GM12878 (cell line): ENCODE results near the gene ZNF526. TPM values are rescaled to one million over a fixed set of nuclear protein-coding genes. Genes with fewer than 3 reads are reported as not detected.

Experiments used
- ATAC-seq: fragments of 200-7000 bp; cut with Tn5 transposase; 3 replicates; pipeline ENCODE4 v1.9.1; 2020; ENCODE audit warnings: mild to moderate bottlenecking, moderate library complexity
- BruUV-seq: library from RNA; stranded (reverse); fragments of 400-500 nt; replicated peaks from 2 replicates; lab custom pipeline; 2021; lab: Mats Ljungman, UMichigan
- CTCF ChIA-PET: fragments of 300-600 bp; sonication (Branson Sonifier 250); formaldehyde crosslinking; extraction: SDS; loops from one replicate; lab custom pipeline; 2021; ENCODE audit warnings: inconsistent platforms; lab: Yijun Ruan, JAX
- POLR2A ChIA-PET: fragments of 350-600 bp; formaldehyde crosslinking; extraction: SDS; loops from one replicate; lab custom pipeline; 2021; ENCODE audit warnings: inconsistent platforms; lab: Charles Lee
- RAD21 ChIA-PET: fragments of 300-600 bp; sonication (Branson Sonifier 250); formaldehyde crosslinking; loops from one replicate; lab custom pipeline; 2023; ENCODE audit warnings: antibody characterized with exemption; ENCODE audit not compliant: unreplicated experiment; lab: Charles Lee
- SMC1A ChIA-PET: fragments of 300-600 bp; sonication (Branson Sonifier 250); formaldehyde crosslinking; loops from one replicate; lab custom pipeline; 2023; ENCODE audit not compliant: unreplicated experiment, uncharacterized antibody; lab: Charles Lee
- DNase-seq: peaks from one replicate; pipeline ENCODE4 v3.0.0-alpha.2; 2011; ENCODE audit warnings: low read depth, low spot score
- FAIRE-seq: peaks from 3 replicates; lab custom pipeline; 2011; peaks lifted over from hg19 to GRCh38; lab: Jason Lieb, UNC
- H2AFZ ChIP-seq: 2 replicates; pipeline ENCODE4 v1.6.0; 2011; ENCODE audit warnings: low read depth, low read length, control low read depth; ENCODE audit not compliant: control insufficient read depth
- H3K27ac ChIP-seq: 2 replicates; pipeline ENCODE4 v1.5.1; 2011; ENCODE audit warnings: control low read depth; ENCODE audit not compliant: control insufficient read depth, insufficient read depth
- H3K27me3 ChIP-seq, 2 experiments: replicated peaks in 1 of 2; 2 replicates each; pipeline versions ENCODE4 v1.6.0 to v1.6.1; 2011; ENCODE audit warnings: low read length in 1 of 2; ENCODE audit not compliant: control insufficient read depth in 2 of 2, insufficient read depth in 2 of 2
- H3K36me3 ChIP-seq, 2 experiments: 2 replicates each; pipeline ENCODE4 v1.5.1; 2011; ENCODE audit warnings: low read length in 1 of 2; ENCODE audit not compliant: control insufficient read depth in 2 of 2, insufficient read depth in 2 of 2
- H3K4me1 ChIP-seq: 2 replicates; pipeline ENCODE4 v1.6.1; 2011; ENCODE audit warnings: mild to moderate bottlenecking, low read length, moderate library complexity, mixed read lengths; ENCODE audit not compliant: control insufficient read depth, insufficient read depth
- H3K4me2 ChIP-seq: 2 replicates; pipeline ENCODE4 v1.6.0; 2011; ENCODE audit warnings: control low read depth; ENCODE audit not compliant: control insufficient read depth, insufficient read depth
- H3K4me3 ChIP-seq: fragments of 200-600 bp; sonication (generic); 2 replicates; pipeline ENCODE4 v1.5.1; 2016
- H3K79me2 ChIP-seq: 2 replicates; pipeline ENCODE4 v1.6.0; 2011; ENCODE audit warnings: low read length; ENCODE audit not compliant: control insufficient read depth, insufficient read depth
- H3K9ac ChIP-seq: 2 replicates; pipeline ENCODE4 v1.8.0; 2011; ENCODE audit warnings: low read length, control low read depth, mixed read lengths; ENCODE audit not compliant: control insufficient read depth, insufficient read depth
- H3K9me3 ChIP-seq: replicated peaks from 3 replicates; pipeline ENCODE4 v1.5.1; 2011; ENCODE audit warnings: mild to moderate bottlenecking, low read length; ENCODE audit not compliant: control insufficient read depth, insufficient read depth
- H4K20me1 ChIP-seq: 2 replicates; pipeline ENCODE4 v1.6.0; 2011; ENCODE audit not compliant: control insufficient read depth, insufficient read depth
- BACH1 ChIP-seq: fragments of 450-650 bp; IDR thresholded peaks from 2 replicates; pipeline ENCODE4 v1.6.1; 2017; ENCODE audit warnings: mild to moderate bottlenecking, borderline replicate concordance
- BCLAF1 ChIP-seq: fragments of 450-650 bp; IDR thresholded peaks from 2 replicates; pipeline ENCODE4 v1.6.1; 2017; ENCODE audit warnings: antibody characterized with exemption, mild to moderate bottlenecking, moderate library complexity
- CREB1 ChIP-seq: IDR thresholded peaks from 2 replicates; pipeline ENCODE4 v1.6.1; 2012; ENCODE audit warnings: low read depth, mild to moderate bottlenecking, inconsistent platforms
- IKZF2 ChIP-seq, 2 experiments: fragments of 450-650 bp; IDR thresholded peaks; 2 replicates each; pipeline ENCODE4 v1.6.1; 2017; ENCODE audit warnings: mild to moderate bottlenecking in 2 of 2, moderate library complexity in 2 of 2
- MLLT1 ChIP-seq: fragments of 450-650 bp; IDR thresholded peaks from 2 replicates; pipeline ENCODE4 v1.6.1; 2016; ENCODE audit warnings: mild to moderate bottlenecking
- MXI1 ChIP-seq: fragments of 150-350 bp; IDR thresholded peaks from 2 replicates; pipeline ENCODE4 v1.6.1; 2011; ENCODE audit warnings: low read depth, mild to moderate bottlenecking, inconsistent platforms, low read length, improper control_type of control experiment
- PBX3 ChIP-seq: IDR thresholded peaks from 2 replicates; pipeline ENCODE4 v1.6.1; 2011; ENCODE audit warnings: mild to moderate bottlenecking, low read depth, low read length, moderate library complexity; ENCODE audit not compliant: insufficient replicate concordance
- POLR2A ChIP-seq: IDR thresholded peaks from 2 replicates; pipeline ENCODE4 v1.6.1; 2011; ENCODE audit warnings: low read depth, mild to moderate bottlenecking, low read length
- RAD51 ChIP-seq: fragments of 450-650 bp; IDR thresholded peaks from 2 replicates; pipeline ENCODE4 v1.6.1; 2016; ENCODE audit warnings: moderate library complexity, mild to moderate bottlenecking, inconsistent platforms
- RCOR1 ChIP-seq: conservative IDR thresholded peaks from 2 replicates; pipeline ENCODE4 v1.6.1; 2012; ENCODE audit warnings: low read depth, low read length, improper control_type of control experiment
- RUNX3 ChIP-seq: IDR thresholded peaks from 2 replicates; pipeline ENCODE4 v1.6.1; 2012; ENCODE audit warnings: low read length, inconsistent platforms
- TCF3 ChIP-seq: IDR thresholded peaks from 2 replicates; pipeline ENCODE4 v1.6.1; 2012; ENCODE audit warnings: low read depth, mild to moderate bottlenecking, low read length, borderline replicate concordance; ENCODE audit not compliant: insufficient read depth
- YY1 ChIP-seq: IDR thresholded peaks from 2 replicates; pipeline ENCODE4 v1.6.1; 2011; ENCODE audit warnings: low read depth, mild to moderate bottlenecking, low read length
- ZNF24 ChIP-seq: fragments of 450-650 bp; IDR thresholded peaks from 2 replicates; pipeline ENCODE4 v1.6.1; 2017; ENCODE audit warnings: antibody characterized with exemption, mild to moderate bottlenecking
- WGBS: methylation state at CpG from one replicate; pipeline ENCODE4 v1.1.6; 2016; ENCODE audit warnings: low lambda C conversion rate; ENCODE audit not compliant: insufficient replicate concordance, insufficient coverage; ENCODE audit errors: missing lambda C conversion rate; 5-methylcytosine and 5-hydroxymethylcytosine counted together
- in situ Hi-C: fragments of 300-500 bp; cut with MboI; formaldehyde crosslinking; loops from 9 replicates; pipeline ENCODE4 v1.14.3; 2018; ENCODE audit warnings: mixed read lengths
- intact Hi-C: fragments of 100-400 bp; cut with micrococcal nuclease; formaldehyde crosslinking; loops from one replicate; pipeline ENCODE4 v1.14.2; 2022; ENCODE audit not compliant: unreplicated experiment
- polyA plus RNA-seq, 11 experiments: library from polyadenylated mRNA; depleted of rRNA in 4 of 11; unstranded in 6 of 11; stranded (reverse) in 5 of 11; fragments of >200 nt; fragmentation: Nextera tagmentation in 4 of 11; fragmentation: Illumina TruSeq in 1 of 11; extraction: Ambion mirVana in 4 of 11; extraction: Trizol in 1 of 11; gene quantifications; 1 replicate in 1 of 11; 2 replicates in 10 of 11; pipeline versions ENCODE4 v1.2.1 to v1.2.3, GENCODE V29; 2011 to 2016; ENCODE audit warnings: inconsistent platforms in 2 of 11, missing spikeins in 2 of 11, low read depth in 1 of 11
- total RNA-seq, 4 experiments: library from RNA; depleted of rRNA in 3 of 4; stranded (reverse); fragments of >200 nt in 3 of 4; fragmentation: Illumina TruSeq in 1 of 4; extraction: Trizol in 1 of 4; gene quantifications; 2 replicates each; pipeline versions ENCODE4 v1.2.1 to v1.2.3, GENCODE V29; 2013 to 2021

ZNF526 gene
- total and polyA plus RNA-seq, 10 of the 15 experiments (the other 5 are each of a cell fraction or from before 2014, with no cell fraction given): 1.8 to 18.3 (median 5.5) TPM

GRCh38 chr19:42269478-42270345 is 49.6 kb downstream of the ZNF526 start (continued):
- peak; percentile 68; the same call in 1 of the 2 replicates for TF ChIP-seq MLLT1
- peak; percentile 57 for TF ChIP-seq PBX3
- 0 out of 2 replicates have a peak, but pooled peaks have one; percentile 3 for TF ChIP-seq BACH1
- 0 out of 2 replicates have a peak, but pooled peaks have one; percentile 22 for TF ChIP-seq RCOR1

GRCh38 chr19:42270346-42271044 is 50.4 kb downstream of the ZNF526 start:
- SMC1A ChIA-PET: interaction anchor here (1.0 to 3.2 kb wide), 7 partner anchors 9 to 157 kb away, joined by 3 to 24 read pairs (median 5); partner anchors contain the start of gene ERF
- Histone ChIP-seq H3K79me2 (peaks cover 27% of the 10 kb centered on the region), H3K36me3 (peaks cover 3 to 19% of the 10 kb centered on the region in 2 experiments; a peak in 3 of 4 replicates), H3K4me1 (peaks cover 25% of the 10 kb centered on the region), H3K9me3 (no peaks in the 10 kb centered on the region), H2AFZ (peak overlapping the region; percentile 50), H3K27me3 (no peaks in the 10 kb centered on the region), H4K20me1 (no peaks in the 10 kb centered on the region; the same call in 1 of the 2 replicates), H3K4me3 (peak overlapping the region; percentile 91), H3K9ac (peak overlapping the region; percentile 98), H3K27ac (peak overlapping the region; percentile 94), H3K4me2 (peak overlapping the region; percentile 99)
- no TSS peak for BruUV-seq
- RAD21 ChIA-PET: interaction anchor here (0.6 to 3.1 kb wide), 9 partner anchors 9 to 162 kb away, joined by 3 to 23 read pairs (median 5); partner anchors contain the start of gene GSK3A
- CTCF ChIA-PET: interaction anchor here (1.0 to 3.2 kb wide), 5 partner anchors 9 to 138 kb away, joined by 3 to 39 read pairs (median 10); partner anchors contain the start of genes GSK3A and POU2F2
- ATAC-seq: peak; percentile 12
- WGBS: under 1% methylated on average over 18 of the region's 18 CpGs
- in situ Hi-C loops: no loop called here
- peak; percentile 94 for FAIRE-seq
- intact Hi-C loops: no loop called here
- POLR2A ChIA-PET: interaction anchor here (1.0 to 3.2 kb wide), 11 partner anchors 9 to 141 kb away, joined by 3 to 24 read pairs (median 4); partner anchors contain the start of genes ERF, GSK3A and ZNF526
- DNase-seq: no peak
- no peak for TF ChIP-seq ZNF24
- peak; percentile 43; the same call in 1 of the 2 replicates for TF ChIP-seq MXI1
- TF ChIP-seq CREB1: peak; percentile 60; the same call in 1 of the 2 replicates
- TF ChIP-seq YY1: 0 out of 2 replicates have a peak, but pooled peaks have one; percentile 26
- no peak for TF ChIP-seq BCLAF1
- no peak for TF ChIP-seq RAD51
- TF ChIP-seq RUNX3: peak; percentile 34; the same call in 1 of the 2 replicates
- peak; percentile 36 for TF ChIP-seq BACH1
- TF ChIP-seq IKZF2 (IDR thresholded peaks at IDR 0.05): peak; percentile 75 to 84
- TF ChIP-seq TCF3: no peak
- peak; percentile 78 for TF ChIP-seq POLR2A
